NCI-H2081 treated with DMSO at 0.1 percent for 48 hours (cell line): Measurements from ENCODE around the gene FRMD6.
"Not testable (repeated sequence)": the region's sequence is repeated elsewhere in the genome, so short reads cannot be mapped to it uniquely, and the experiment has no call there.

ENCODE experiments used
- DNase-seq: peaks from one replicate; lab custom pipeline; 2025; lab: John Stamatoyannopoulos, UW

FRMD6 gene

GRCh38 chr14:51630987-51631386, 20.7 kb upstream of the FRMD6 start:
- no peak for DNase-seq

DNA sequence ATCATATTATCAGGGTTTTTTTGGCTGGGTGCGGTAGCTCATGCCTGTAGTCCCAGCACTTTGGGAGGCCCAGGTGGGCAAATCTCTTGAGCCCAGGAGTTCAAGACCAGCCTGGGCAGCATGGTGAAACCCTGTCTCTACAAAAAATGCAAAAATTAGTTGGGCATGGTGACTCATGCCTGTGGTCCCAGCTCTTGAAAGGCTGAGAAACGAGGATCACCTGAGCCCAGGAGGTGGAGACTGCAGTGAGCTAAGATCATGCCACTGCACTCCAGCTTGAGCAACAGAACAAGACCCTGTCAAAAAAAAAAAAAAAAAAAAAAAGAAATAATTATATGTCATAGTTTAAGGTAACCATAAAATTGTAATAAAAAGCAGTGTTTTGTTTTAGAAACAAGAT, 18.4 kb upstream of the FRMD6 start:
- DNase-seq: not testable (repeated sequence)

DNA sequence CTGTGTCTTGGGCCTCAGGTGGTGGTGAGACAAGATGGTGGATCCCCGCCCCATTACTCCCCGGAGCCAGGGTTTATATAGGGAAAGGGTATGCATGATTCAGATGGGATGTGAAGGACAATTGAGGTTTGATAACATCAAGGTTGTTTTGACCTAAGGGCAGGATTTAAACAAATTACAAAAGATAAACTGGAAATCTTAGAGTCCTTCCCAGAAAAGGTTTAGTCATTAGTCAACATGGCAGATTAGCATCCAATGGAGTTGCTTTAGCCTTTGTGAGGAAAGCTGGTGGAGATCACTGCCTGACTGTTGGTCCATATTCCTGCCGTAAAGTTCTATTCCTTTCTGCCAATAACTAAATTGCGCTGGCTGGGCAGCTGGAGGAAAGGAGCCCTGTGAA, 15.6 kb upstream of the FRMD6 start:
- DNase-seq: no peak

GRCh38 chr14:51638071-51638944, 13.4 kb upstream of the FRMD6 start:
- DNase-seq: no peak

GRCh38 chr14:51639668-51640316, 11.9 kb upstream of the FRMD6 start:
- no peak for DNase-seq

DNA sequence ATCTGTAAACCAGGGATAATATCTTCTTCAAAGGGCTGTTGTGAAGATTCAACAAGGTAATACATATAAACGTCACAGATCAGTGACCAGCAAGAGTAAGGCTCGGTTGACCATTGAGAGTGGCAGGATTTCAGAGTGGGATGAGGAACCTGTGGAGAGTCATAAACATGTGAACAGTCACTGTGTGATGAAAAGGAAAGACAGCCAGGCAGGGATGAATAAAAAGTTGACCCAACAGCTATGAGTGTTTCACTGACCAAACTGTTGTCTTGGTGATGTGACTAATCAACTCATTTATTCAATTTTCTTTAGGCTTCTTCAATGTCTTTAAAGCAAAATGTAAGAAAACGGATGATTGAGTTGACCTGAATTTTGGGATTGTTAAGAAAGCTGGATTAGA, 8.6 kb upstream of the FRMD6 start:
- DNase-seq: no peak

- DNase-seq: no peak
These were observed 7.3 kb upstream of the FRMD6 start for GRCh38 chr14:51644217-51644933.

- DNase-seq: no peak
These were observed 3.4 kb upstream of the FRMD6 start for GRCh38 chr14:51648296-51648695.

GRCh38 chr14:51650716-51651387, 858 bp upstream of the FRMD6 start:
- DNase-seq: no peak

- DNase-seq: no peak
These were observed 713 bp downstream of the FRMD6 start for GRCh38 chr14:51652168-51653078.

DNA sequence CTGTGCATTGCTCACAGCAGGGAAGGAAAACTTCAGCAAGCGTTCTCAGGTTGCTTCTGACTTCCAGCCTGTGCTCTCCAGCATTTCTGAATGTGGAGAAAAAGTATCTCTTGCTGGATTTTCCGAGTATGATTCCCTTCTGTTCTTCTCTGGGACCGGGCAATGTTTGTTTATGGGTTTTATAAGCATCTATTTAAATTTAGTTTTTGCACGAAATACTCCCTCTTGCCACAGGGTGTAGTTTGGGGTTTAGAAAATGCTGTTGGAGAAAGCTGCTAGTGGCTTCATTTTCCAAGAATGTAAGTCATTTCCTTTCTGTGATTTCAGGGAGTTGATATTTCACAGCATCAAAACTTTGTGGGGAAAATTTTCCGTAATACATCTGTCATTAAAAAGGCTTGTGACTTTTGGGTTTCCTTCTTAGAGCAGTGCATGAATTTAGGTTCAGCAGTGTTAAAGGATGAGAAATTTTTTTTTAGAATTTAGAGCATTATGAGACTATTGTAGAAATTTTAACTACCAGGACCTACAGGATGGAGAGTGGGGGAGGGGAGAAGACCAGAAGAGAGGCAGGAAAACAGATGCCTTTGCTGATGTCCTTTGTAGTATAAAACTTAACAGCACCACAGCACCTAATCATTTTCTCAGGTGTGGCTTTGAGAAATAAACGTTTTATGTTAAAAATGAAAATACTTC, 1.5 kb downstream of the FRMD6 start:
- DNase-seq: no peak

DNA sequence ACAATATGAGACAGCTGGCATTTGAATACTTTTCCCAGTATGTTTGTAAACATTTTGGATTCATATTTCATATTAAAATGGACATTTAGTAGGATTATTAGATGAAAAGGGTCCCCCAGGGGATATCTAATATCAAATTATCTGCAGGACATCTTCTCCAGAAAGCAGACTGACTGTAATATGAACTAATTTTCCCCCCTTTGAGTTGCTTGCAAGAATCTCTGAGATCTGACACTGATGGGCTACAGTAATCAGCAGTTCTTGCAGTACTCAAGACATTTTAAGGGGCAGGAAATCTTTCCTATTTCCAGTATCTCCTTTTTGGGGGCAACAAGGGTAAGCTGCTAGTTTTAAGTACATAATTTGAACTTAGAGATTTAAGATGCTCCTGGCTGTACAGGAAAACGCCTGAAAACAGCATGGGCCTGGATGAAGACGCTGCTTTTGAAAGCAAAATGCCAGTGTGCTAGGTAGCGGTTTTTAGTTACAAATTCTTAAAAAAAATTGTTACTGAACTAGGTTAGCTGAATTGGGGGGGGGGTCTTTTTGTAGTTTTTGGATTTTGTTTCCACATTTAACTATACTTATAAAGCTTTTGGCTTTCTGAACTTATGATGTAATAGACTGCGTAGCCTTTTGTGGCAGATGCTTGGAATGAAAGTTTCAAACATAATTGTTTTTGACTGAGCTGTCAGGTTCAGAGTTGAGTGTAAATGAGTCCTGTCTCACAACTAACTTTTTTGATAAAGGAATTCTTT, 2.2 kb downstream of the FRMD6 start:
- no peak for DNase-seq

DNA sequence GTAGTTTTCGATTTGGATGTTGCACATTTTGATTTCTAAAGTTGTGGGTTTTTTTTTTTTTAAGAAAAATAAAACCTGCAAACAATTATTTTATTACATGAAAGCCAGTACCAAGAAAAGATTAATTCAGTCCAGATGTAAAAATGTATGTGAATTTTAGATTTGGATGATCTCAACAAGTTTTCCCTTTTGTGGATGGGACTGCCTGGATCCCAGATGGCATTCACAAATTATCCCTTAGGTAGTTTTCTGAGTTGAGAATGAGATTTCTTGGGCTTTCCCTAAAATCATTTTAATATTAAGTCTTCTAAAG, 2.8 kb downstream of the FRMD6 start:
- DNase-seq: no peak

- DNase-seq: no peak
These were observed 6.1 kb downstream of the FRMD6 start for GRCh38 chr14:51657762-51658161.

DNA sequence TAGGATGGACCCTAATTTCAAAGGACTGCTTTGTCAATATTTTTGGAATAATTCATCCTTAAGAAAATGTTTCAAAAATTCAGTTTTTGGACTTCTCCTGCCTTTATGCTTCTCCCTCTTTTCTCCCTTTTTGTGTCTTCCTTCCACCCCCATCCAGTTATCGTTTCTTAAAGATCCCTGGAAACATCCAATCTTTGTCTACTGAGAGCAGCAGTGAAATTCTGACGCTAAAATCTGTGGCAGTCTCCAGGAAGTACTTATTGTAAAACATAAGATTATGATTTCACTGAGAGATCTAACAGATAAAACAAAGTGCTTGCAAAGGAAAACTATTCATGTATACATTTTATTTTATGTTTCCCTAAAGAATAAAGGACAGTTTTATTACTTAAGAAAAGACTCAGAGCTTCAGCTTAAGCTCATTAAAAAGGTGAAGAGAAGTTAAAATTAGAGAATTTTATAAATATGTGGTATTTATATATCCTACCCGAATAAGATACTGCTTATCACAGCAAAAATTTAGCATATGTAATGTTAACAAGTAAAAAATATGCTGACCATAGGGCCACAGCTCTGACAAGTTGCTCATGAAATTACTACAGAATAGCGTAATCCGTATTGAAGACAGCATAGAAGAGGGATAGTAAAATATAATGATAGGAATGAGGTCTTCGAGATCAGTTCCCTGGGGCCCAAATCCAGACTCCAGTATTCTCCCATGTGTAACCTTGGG, 6.9 kb downstream of the FRMD6 start:
- DNase-seq: no peak

GRCh38 chr14:51660741-51661140, 9.0 kb downstream of the FRMD6 start:
- DNase-seq: no peak

GRCh38 chr14:51661504-51661903, 9.8 kb downstream of the FRMD6 start:
- DNase-seq: no peak

DNA sequence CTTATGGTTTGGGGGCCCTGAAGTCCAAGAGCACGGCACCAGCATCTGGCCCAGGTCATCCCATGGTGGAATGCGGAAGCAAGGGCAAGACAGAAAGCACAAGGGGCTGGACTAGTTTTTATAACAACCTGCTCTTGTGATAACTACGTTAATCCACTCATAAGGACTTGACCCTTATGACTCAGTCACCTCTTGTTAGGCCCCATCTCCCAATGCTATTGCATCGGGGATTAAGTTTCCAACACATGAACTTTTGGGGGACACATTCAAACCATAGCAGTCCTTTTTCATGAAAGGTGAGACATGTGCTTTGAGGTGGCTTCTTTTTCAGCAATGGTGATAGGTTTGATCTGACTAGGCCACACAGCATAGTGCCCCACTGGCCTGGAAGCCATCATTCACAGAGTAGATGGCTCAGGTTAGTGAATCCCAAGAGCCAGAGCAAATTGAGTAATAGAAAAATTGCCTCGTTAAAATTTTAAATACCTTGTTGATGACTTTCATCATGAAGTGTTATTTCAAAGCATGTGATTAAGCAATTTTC, 12.1 kb downstream of the FRMD6 start:
- no peak for DNase-seq

DNA sequence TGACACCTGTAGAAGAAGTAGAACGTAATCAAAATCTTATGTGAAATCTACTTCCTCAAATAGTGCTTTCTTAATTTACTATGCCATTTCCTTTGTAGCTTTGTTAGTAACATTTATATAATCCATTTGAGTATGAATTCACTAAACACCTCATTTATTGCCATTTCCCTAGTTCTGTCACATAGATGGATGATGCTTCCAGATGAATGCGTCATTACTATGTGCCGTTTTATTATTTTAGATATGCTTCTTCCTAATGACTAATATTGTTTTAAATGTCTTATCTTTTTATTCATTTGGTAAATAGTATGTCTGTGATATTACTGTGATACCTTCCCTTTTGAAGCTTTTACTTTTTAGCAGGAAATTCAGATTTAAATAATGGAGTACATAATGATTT, 14.4 kb downstream of the FRMD6 start:
- no peak for DNase-seq
